ENCODE results near the gene UGT2B10.

DNA sequence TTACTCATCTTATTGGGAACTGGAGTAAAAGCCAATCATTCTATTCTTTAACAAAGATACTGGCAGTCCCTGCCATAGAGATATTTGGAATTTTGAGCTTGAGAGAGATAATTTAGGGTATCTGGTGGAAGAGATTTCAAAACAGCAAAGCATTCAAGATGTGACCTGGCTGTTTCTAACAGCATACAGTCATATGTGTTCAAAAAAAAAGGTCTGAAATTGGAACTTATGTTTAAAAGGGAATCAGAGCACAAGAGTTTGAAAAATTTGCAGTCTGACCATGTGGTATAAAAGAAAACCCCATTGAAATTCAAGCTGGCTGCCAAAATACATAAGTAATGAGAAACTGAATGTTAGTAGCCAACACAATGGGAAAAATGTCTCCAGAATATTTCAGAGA is 42.2 kb downstream of the UGT2B10 start:
- no peak for TF ChIP-seq CTCF (conservative IDR thresholded peaks at IDR 0.05; ENCODE audit: low read depth, low read length)
- no peak for TF ChIP-seq MAFK (IDR thresholded peaks at IDR 0.05; ENCODE audit: low read depth, low read length)

All from IMR-90 (cell line).